VCaP (cell line): ENCODE results near the gene B4GALT6.
A peak's percentile ranks its signal among the peaks of the same experiment; 100 is the strongest.
"Not testable (repeated sequence)": the region's sequence is repeated elsewhere in the genome, so short reads cannot be mapped to it uniquely, and the experiment has no call there.

Experiments used
- H3K27ac ChIP-seq: fragments of 450-650 bp; 2 replicates; pipeline ENCODE4 v1.5.1; 2017
- CTCF ChIP-seq: fragments of 450-650 bp; conservative IDR thresholded peaks from 2 replicates; pipeline ENCODE4 v1.5.1; 2017; ENCODE audit warnings: mild to moderate bottlenecking, moderate library complexity

Gene B4GALT6, protein sequence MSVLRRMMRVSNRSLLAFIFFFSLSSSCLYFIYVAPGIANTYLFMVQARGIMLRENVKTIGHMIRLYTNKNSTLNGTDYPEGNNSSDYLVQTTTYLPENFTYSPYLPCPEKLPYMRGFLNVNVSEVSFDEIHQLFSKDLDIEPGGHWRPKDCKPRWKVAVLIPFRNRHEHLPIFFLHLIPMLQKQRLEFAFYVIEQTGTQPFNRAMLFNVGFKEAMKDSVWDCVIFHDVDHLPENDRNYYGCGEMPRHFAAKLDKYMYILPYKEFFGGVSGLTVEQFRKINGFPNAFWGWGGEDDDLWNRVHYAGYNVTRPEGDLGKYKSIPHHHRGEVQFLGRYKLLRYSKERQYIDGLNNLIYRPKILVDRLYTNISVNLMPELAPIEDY

DNA sequence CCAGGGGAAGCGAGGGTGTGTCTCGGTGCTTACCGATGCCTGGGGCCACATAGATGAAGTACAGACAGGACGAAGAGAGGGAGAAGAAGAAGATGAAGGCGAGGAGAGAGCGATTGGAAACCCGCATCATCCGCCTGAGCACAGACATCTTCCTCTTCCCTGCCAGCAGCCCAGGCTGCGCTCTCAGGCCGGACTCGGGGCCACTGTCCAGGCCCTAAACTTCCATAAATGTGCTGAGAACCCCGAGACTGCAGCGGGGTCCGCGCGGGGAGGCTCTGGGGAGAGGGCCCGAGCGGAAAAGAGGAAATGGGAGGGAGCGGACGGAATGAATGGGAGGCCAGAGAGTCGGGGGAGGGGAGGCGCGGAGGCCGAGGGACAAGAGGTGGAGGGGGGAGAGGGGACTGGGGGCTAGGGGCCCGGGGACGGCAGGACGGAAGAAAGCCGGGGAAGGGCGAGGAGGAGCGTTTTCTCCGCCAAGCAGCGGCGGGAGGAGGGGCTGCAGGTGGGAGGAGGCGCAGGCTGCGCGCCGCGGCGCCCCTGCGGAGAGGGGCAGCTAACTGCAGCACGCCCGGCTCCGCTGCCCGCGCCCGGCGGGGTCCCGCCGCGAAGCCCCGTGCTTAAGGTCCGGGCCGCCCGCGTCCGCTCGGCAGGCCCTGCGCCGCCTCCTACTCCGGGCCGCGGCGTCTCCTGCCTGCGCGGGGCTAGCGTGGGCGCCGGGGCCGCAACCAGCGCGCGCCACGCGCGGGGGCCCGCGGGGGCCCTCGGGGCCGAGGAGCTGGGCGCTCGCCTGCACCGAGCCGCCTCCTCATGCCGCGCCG lies at the start of gene B4GALT6:
Gene B4GALT6, minus strand, starts transcription at position 303 of the 818 bp plus-strand sequence. Its CDS starts 155 bp downstream, at position 148.
- TF ChIP-seq CTCF = no peak
- H3K27ac ChIP-seq = peak within 1 kb of the TSS; percentile 89

GRCh38 chr18:31731628-31732027 lies 47.2 kb upstream of the B4GALT6 start:
- no peak for TF ChIP-seq CTCF
- H3K27ac ChIP-seq = no peak overlapping the region

GRCh38 chr18:31729196-31729595 lies 44.8 kb upstream of the B4GALT6 start:
- not testable (repeated sequence) for H3K27ac ChIP-seq

- peak overlapping the region; percentile 57 for H3K27ac ChIP-seq
- no peak for TF ChIP-seq CTCF
Observed at GRCh38 chr18:31723990-31724711, 39.8 kb upstream of the B4GALT6 start.

DNA sequence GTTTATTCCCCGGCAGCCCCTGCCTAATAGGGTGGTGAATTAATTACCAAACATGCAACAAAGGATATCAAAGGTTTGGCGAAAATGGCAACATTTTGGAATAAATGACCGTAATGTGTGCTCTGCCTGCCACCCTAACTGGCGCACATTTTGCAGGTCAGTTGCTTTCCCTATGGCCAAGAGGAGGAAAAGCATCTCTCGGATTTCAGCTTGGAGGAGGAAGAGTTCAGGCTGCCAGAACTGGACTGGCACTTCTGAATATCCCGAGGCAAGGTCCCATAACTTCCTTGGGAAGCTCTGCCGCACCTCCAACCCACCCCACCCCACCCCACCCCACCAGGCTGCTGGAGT lies 39.2 kb upstream of the B4GALT6 start:
- H3K27ac ChIP-seq = peak overlapping the region; percentile 57
- TF ChIP-seq CTCF = no peak

- peak; percentile 88 for TF ChIP-seq CTCF
- H3K27ac ChIP-seq = no peak overlapping the region
Observed at GRCh38 chr18:31722369-31722957, 38.1 kb upstream of the B4GALT6 start.

DNA sequence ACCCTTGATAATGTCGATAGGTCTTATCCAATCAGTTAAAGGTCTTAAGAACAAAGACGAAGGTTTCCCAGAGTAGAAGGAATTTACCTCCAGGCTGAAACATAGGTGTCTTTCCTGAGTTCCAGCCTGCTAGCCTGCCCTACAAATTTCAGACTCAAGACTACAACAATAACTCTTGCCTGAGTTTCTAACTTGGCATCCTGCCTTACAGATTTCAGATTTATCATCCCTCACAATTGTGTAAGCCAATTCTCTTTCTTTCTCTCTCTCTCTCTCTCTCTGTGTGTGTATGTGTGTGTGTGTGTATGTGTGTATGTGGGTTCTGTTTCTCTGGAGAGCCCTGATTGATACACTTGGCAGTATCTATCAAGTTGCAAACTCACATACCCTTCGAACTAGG lies 37.2 kb upstream of the B4GALT6 start:
- no peak overlapping the region for H3K27ac ChIP-seq
- no peak for TF ChIP-seq CTCF
